MM.1S (cell line): Measurements from ENCODE around the gene INS.

Experiments
- DNase-seq: peaks from one replicate; pipeline ENCODE4 v3.0.0-alpha.2; 2015
- H2AFZ ChIP-seq: fragments of 300-600 bp; sonication (generic); 2 replicates; pipeline ENCODE4 v1.6.0; 2016; ENCODE audit warnings: antibody characterized with exemption, low read length
- H3F3A ChIP-seq: fragments of 300-600 bp; sonication (generic); 2 replicates; pipeline ENCODE4 v1.6.1; 2016; ENCODE audit warnings: mild to moderate bottlenecking, antibody characterized with exemption, low read length, moderate library complexity, mixed read lengths; ENCODE audit not compliant: insufficient read depth
- H3K27ac ChIP-seq: fragments of 300-600 bp; sonication (generic); 2 replicates; pipeline ENCODE4 v1.5.1; 2016; ENCODE audit warnings: mild to moderate bottlenecking, low read length
- H3K27me3 ChIP-seq: fragments of 300-600 bp; sonication (generic); replicated peaks from 2 replicates; pipeline ENCODE4 v1.6.0; 2016; ENCODE audit warnings: low read length; ENCODE audit not compliant: insufficient read depth
- H3K36me3 ChIP-seq: fragments of 300-600 bp; sonication (generic); replicated peaks from 2 replicates; pipeline ENCODE4 v1.6.1; 2016; ENCODE audit warnings: mild to moderate bottlenecking, low read length, mixed read lengths; ENCODE audit not compliant: insufficient read depth
- H3K4me1 ChIP-seq: fragments of 300-600 bp; sonication (generic); 2 replicates; pipeline ENCODE4 v1.6.1; 2016; ENCODE audit warnings: low read length, mixed read lengths
- H3K4me2 ChIP-seq: fragments of 300-600 bp; sonication (generic); 2 replicates; pipeline ENCODE4 v1.6.0; 2016; ENCODE audit warnings: low read depth, low read length
- H3K4me3 ChIP-seq: fragments of 300-600 bp; sonication (generic); 2 replicates; pipeline ENCODE4 v1.5.1; 2016; ENCODE audit warnings: low read length, mixed read lengths
- H3K79me2 ChIP-seq: fragments of 300-600 bp; sonication (generic); 2 replicates; pipeline ENCODE4 v1.6.1; 2016; ENCODE audit warnings: mixed run types, low read length, mixed read lengths
- H3K9ac ChIP-seq: fragments of 300-600 bp; sonication (generic); 2 replicates; pipeline ENCODE4 v1.6.1; 2016; ENCODE audit warnings: low read length, mixed read lengths
- H3K9me2 ChIP-seq: fragments of 300-600 bp; sonication (generic); replicated peaks from 2 replicates; pipeline ENCODE4 v1.6.1; 2016; ENCODE audit warnings: mild to moderate bottlenecking, low read length, mixed read lengths; ENCODE audit not compliant: insufficient read depth
- H3K9me3 ChIP-seq: fragments of 300-600 bp; sonication (generic); replicated peaks from 2 replicates; pipeline ENCODE4 v1.6.1; 2016; ENCODE audit warnings: mild to moderate bottlenecking, low read length, mixed read lengths; ENCODE audit not compliant: insufficient read depth
- H4K20me1 ChIP-seq: fragments of 300-600 bp; sonication (generic); 2 replicates; pipeline ENCODE4 v1.6.1; 2016; ENCODE audit warnings: mild to moderate bottlenecking, low read length, moderate library complexity, mixed read lengths; ENCODE audit not compliant: insufficient read depth
- CTCF ChIP-seq: fragments of 300-600 bp; sonication (generic); IDR thresholded peaks from 2 replicates; pipeline ENCODE4 v1.5.1; 2016; ENCODE audit warnings: antibody characterized with exemption, low read length, mixed read lengths
- EZH2 ChIP-seq: fragments of 300-600 bp; sonication (generic); optimal IDR thresholded peaks from 2 replicates; pipeline ENCODE3; 2017; ENCODE audit warnings: low read depth, mild to moderate bottlenecking, antibody characterized with exemption, low read length, mixed read lengths
- EZH2phosphoT487 ChIP-seq: fragments of 300-600 bp; sonication (generic); IDR thresholded peaks from 2 replicates; pipeline ENCODE4 v1.6.1; 2018; ENCODE audit warnings: antibody characterized with exemption, low read length

The INS gene

DNA sequence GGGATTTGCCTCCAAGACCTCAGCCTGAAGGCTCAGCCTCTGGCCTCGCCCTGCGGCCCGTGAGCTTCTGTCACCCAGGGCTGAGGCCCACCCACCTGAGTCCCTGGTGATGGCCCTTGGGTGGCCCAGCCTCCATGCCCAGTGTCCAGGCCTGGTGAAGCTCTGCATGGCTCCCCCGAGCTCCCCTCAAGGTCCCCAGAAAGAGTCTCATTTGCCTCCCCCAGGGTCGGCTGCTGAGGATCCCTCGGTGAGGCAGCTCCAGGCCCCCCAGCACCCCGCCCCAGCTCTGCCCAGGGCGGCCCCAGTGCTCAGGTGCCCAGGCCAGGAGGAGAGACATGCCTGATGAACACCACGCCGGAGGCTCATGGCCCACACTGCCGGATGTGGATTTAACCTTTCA, 12.8 kb upstream of the INS start:
- no peaks in the 10 kb centered on the region for H4K20me1 ChIP-seq
- no peak overlapping the region for H3K27ac ChIP-seq
- no peak overlapping the region for H3K4me2 ChIP-seq
- H3K79me2 ChIP-seq, result no peaks in the 10 kb centered on the region
- no peaks in the 10 kb centered on the region for H3K4me1 ChIP-seq
- H3K9me3 ChIP-seq, result no peaks in the 10 kb centered on the region
- no peaks in the 10 kb centered on the region for H3K36me3 ChIP-seq
- DNase-seq, result no peak
- no peak for TF ChIP-seq EZH2phosphoT487
- TF ChIP-seq EZH2, result no peak
- no peak for TF ChIP-seq CTCF
- no peak overlapping the region for H2AFZ ChIP-seq
- H3K4me3 ChIP-seq, result no peak overlapping the region
- no peaks in the 10 kb centered on the region for H3K9me2 ChIP-seq
- H3K9ac ChIP-seq, result no peak overlapping the region
- H3K27me3 ChIP-seq, result peaks cover 81% of the 10 kb centered on the region
- no peaks in the 10 kb centered on the region for H3F3A ChIP-seq

GRCh38 chr11:2173150-2173693, 12.2 kb upstream of the INS start:
- Histone ChIP-seq H3K9ac (no peak overlapping the region), H3K9me2 (no peaks in the 10 kb centered on the region), H3K36me3 (no peaks in the 10 kb centered on the region), H3K4me1 (no peaks in the 10 kb centered on the region), H3K27ac (no peak overlapping the region), H2AFZ (no peak overlapping the region), H3K4me3 (no peak overlapping the region), H3K27me3 (peaks cover 79% of the 10 kb centered on the region), H3K79me2 (no peaks in the 10 kb centered on the region), H4K20me1 (no peaks in the 10 kb centered on the region), H3K4me2 (no peak overlapping the region), H3K9me3 (no peaks in the 10 kb centered on the region), H3F3A (no peaks in the 10 kb centered on the region)
- no peak for DNase-seq
- TF ChIP-seq EZH2 (no peak), EZH2phosphoT487 (no peak), CTCF (no peak)

- H3K79me2 ChIP-seq, result no peaks in the 10 kb centered on the region
- TF ChIP-seq CTCF (no peak), EZH2phosphoT487 (no peak), EZH2 (no peak)
- H4K20me1 ChIP-seq, result no peaks in the 10 kb centered on the region
- no peak overlapping the region for H3K27ac ChIP-seq
- no peak for DNase-seq
- H3K9ac ChIP-seq, result no peak overlapping the region
- H3K27me3 ChIP-seq, result peaks cover 81% of the 10 kb centered on the region
- no peaks in the 10 kb centered on the region for H3K9me2 ChIP-seq
- no peaks in the 10 kb centered on the region for H3K9me3 ChIP-seq
- no peak overlapping the region for H3K4me3 ChIP-seq
- no peaks in the 10 kb centered on the region for H3K4me1 ChIP-seq
- no peak overlapping the region for H2AFZ ChIP-seq
- no peaks in the 10 kb centered on the region for H3K36me3 ChIP-seq
- H3K4me2 ChIP-seq, result no peak overlapping the region
- no peaks in the 10 kb centered on the region for H3F3A ChIP-seq
Measured at GRCh38 chr11:2172676-2173075, 11.7 kb upstream of the INS start.
